ENCODE results near the gene SEZ6L. TPM values are rescaled to one million over a fixed set of nuclear protein-coding genes. Genes with fewer than 3 reads are reported as not detected.

Gene SEZ6L
- total RNA-seq, 2 experiments from 2014 or later, result 0.05 TPM; not detected in 1

GRCh38 chr22:26287382-26288225 is 118.3 kb downstream of the SEZ6L start:
- ChIA-PET POLR2A (no interaction called here), CTCF (no interaction called here)
- H3K9me3 ChIP-seq (ENCODE audit: control insufficient read depth in 1 of 2, insufficient read depth in 1 of 2, low read length in 2 of 2), result no peaks in the 10 kb centered on the region
- ATAC-seq (ENCODE audit: poor library complexity) (no peak), DNase-seq (no peak)
- H3K9me3 Mint-ChIP-seq, result no peaks in the 10 kb centered on the region
- H3K36me3 Mint-ChIP-seq (ENCODE audit: low read depth), result no peaks in the 10 kb centered on the region
- no peak overlapping the region for H3K4me3 ChIP-seq (ENCODE audit: low read length)
- H3K27ac ChIP-seq (ENCODE audit: low read depth in 1 of 2, low read length in 2 of 2), result no peak overlapping the region
- no peaks in the 10 kb centered on the region for H3K4me1 Mint-ChIP-seq (ENCODE audit: low read depth)
- peaks cover 52% of the 10 kb centered on the region for H3K27me3 Mint-ChIP-seq
- TF ChIP-seq CTCF (IDR thresholded peaks at IDR 0.05), result no peak
- no peaks in the 10 kb centered on the region for H3K4me1 ChIP-seq (ENCODE audit: insufficient read depth, low read length)
- no peak overlapping the region for H3K27ac Mint-ChIP-seq
- peaks cover 0 to 6% of the 10 kb centered on the region in 2 experiments for H3K27me3 ChIP-seq (ENCODE audit: control insufficient read depth in 1 of 2, insufficient read depth in 2 of 2, low read length in 2 of 2)
- no peaks in the 10 kb centered on the region for H3K36me3 ChIP-seq (ENCODE audit: insufficient read depth, low read length)
- intact Hi-C loops (cut with DNase I, micrococcal nuclease), result loop anchor here in 1 of 2 experiments (1.0 kb wide), 1 partner anchor 11 kb away; no protein-coding TSS in a partner anchor
- H3K4me3 Mint-ChIP-seq, result no peak overlapping the region

DNA sequence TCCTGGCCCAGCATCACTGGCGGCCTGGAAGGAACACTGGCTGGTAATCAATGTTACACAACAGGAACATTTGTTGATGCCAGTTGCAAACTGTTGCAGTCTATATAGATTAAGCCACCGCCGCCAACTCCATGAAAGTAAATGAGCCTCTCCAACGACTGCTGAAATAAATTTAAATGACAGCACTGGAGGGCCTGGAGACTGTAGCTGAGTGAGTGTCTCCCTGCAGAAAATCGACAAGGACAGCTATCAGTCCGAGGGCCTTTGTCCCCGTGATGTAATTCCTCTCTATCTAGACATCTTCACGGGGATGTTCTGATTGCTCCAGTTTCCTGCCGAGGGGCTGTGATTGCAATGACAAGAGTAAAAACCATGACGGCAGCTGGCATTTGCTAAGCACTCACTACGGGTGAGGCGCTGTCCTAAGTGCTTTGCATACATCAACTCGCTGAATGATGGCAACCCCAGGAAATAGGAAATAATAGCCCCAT is 120.4 kb downstream of the SEZ6L start:
- no peak for ATAC-seq (ENCODE audit: poor library complexity)
- no peaks in the 10 kb centered on the region for H3K9me3 ChIP-seq (ENCODE audit: control insufficient read depth in 1 of 2, insufficient read depth in 1 of 2, low read length in 2 of 2)
- CTCF ChIA-PET, result no interaction called here

DNA sequence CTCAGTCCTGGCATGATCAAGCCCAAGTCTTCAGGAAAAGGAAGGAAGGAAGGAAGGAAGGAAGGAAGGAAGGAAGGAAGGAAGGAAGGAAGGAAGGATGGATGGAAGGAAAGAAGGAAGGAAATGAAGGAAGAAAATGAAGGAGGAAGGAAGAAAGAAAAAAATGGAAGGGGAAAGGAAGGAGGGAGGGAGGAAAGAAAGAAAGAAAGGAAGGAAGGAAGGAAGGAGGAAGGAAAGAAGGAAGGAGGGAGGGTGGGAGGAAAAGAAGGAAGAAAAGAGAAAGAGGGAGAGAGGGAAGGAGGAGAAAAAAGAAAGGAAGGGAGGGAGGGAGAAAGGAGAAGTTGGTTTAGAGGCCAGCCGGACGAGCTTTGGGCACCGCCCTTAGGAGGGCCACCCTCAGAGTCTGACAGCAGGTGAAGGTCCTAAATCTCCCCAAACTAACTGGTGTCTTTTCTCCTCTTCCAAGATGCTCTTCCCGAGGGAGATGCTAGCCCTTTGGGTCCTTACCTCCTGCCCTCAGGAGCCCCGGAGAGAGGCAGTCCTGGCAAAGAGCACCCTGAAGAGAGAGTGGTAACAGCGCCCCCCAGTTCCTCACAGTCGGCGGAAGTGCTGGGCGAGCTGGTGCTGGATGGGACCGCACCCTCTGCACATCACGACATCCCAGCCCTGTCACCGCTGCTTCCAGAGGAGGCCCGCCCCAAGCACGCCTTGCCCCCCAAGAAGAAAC is 122.8 kb downstream of the SEZ6L start:
- Histone ChIP-seq H3K27ac (ENCODE audit: low read depth in 1 of 2, low read length in 2 of 2) (no peak overlapping the region), H3K4me3 (ENCODE audit: low read length) (no peak overlapping the region), H3K27me3 (ENCODE audit: control insufficient read depth in 1 of 2, insufficient read depth in 2 of 2, low read length in 2 of 2) (peaks cover 0 to 2% of the 10 kb centered on the region in 2 experiments), H3K9me3 (ENCODE audit: control insufficient read depth in 1 of 2, insufficient read depth in 1 of 2, low read length in 2 of 2) (no peaks in the 10 kb centered on the region), H3K4me1 (ENCODE audit: insufficient read depth, low read length) (peaks cover 12% of the 10 kb centered on the region), H3K36me3 (ENCODE audit: insufficient read depth, low read length) (no peaks in the 10 kb centered on the region)
- DNase-seq (no peak), ATAC-seq (ENCODE audit: poor library complexity) (no peak)
- no peaks in the 10 kb centered on the region for H3K36me3 Mint-ChIP-seq (ENCODE audit: low read depth)
- intact Hi-C loops (cut with DNase I, micrococcal nuclease), result no loop called here
- no peak overlapping the region for H3K4me3 Mint-ChIP-seq
- H3K27ac Mint-ChIP-seq, result no peak overlapping the region
- no peak for TF ChIP-seq CTCF (IDR thresholded peaks at IDR 0.05)
- POLR2A ChIA-PET, result no interaction called here
- CTCF ChIA-PET, result no interaction called here
- H3K27me3 Mint-ChIP-seq, result peaks cover 23% of the 10 kb centered on the region
- no peaks in the 10 kb centered on the region for H3K9me3 Mint-ChIP-seq
- H3K4me1 Mint-ChIP-seq (ENCODE audit: low read depth), result peaks cover 10% of the 10 kb centered on the region

More for the DNA sequence above, 120.4 kb downstream of the SEZ6L start:
- no peaks in the 10 kb centered on the region for H3K36me3 Mint-ChIP-seq (ENCODE audit: low read depth)
- no peak overlapping the region for H3K4me3 Mint-ChIP-seq
- intact Hi-C loops (cut with DNase I, micrococcal nuclease), result no loop called here
- Histone ChIP-seq H3K4me1 (ENCODE audit: insufficient read depth, low read length) (peaks cover 6% of the 10 kb centered on the region), H3K27ac (ENCODE audit: low read depth in 1 of 2, low read length in 2 of 2) (no peak overlapping the region), H3K36me3 (ENCODE audit: insufficient read depth, low read length) (no peaks in the 10 kb centered on the region), H3K4me3 (ENCODE audit: low read length) (no peak overlapping the region), H3K27me3 (ENCODE audit: control insufficient read depth in 1 of 2, insufficient read depth in 2 of 2, low read length in 2 of 2) (peaks cover 0 to 2% of the 10 kb centered on the region in 2 experiments)
- H3K27ac Mint-ChIP-seq, result no peak overlapping the region
- POLR2A ChIA-PET, result no interaction called here
- H3K4me1 Mint-ChIP-seq (ENCODE audit: low read depth), result peaks cover 3% of the 10 kb centered on the region
- TF ChIP-seq CTCF (IDR thresholded peaks at IDR 0.05), result no peak
- no peak for DNase-seq
- peaks cover 38% of the 10 kb centered on the region for H3K27me3 Mint-ChIP-seq
- no peaks in the 10 kb centered on the region for H3K9me3 Mint-ChIP-seq

All from CD4-positive, alpha-beta T cell (primary cell).